Stimulated activated CD4-positive, alpha-beta T cell treated with anti-CD3 and anti-CD28 coated beads, Interleukin-15, amount 100 ng/mL, for 48 hours (primary cell): ENCODE data around the gene HNRNPAB.

ENCODE experiments used
- DNase-seq, 2 donors: peaks; one replicate each; pipeline ENCODE4 v3.0.0-alpha.2; 2020; ENCODE audit warnings: low read depth in 2 of 2

Gene HNRNPAB

DNA sequence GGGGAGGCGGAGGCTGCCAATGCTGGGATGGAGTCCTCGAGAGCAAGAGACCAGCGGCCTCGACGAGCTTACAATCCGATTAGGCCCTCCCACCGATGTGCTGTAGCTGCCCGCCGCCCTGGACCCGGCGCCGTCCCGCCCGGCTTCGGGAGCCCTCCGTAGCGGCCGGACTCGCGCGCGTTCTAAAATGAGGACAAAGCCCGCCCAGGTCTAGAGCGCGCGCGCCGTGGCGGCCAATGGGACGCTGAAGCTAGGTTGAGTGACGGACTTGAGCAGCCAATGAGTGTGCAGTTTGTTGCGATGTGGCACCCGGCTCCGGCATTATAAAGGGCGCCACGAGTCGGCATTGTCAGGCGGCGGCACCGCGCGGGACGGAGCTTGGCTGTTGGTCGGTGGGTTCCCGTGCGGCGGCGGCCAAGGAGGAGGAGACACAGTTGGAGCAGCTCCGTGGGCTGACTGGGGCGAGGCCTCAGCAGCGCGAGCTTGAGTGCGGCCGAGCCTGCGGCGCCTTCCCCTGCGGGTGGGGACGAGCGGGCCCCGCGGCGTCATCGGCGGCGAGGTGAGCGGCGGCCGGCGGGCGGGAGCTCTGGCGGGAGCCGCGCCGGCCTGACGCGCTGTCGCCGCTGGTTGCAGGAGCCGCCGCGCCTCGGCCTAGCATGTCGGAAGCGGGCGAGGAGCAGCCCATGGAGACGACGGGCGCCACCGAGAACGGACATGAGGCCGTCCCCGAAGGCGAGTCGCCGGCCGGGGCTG is at the start of gene HNRNPAB:
HNRNPAB (plus strand) TSS at position 352 of the 753 bp plus-strand sequence; CDS start at position 657, 305 bp downstream.
- DNase-seq: peak; percentile 89 to 94

DNA sequence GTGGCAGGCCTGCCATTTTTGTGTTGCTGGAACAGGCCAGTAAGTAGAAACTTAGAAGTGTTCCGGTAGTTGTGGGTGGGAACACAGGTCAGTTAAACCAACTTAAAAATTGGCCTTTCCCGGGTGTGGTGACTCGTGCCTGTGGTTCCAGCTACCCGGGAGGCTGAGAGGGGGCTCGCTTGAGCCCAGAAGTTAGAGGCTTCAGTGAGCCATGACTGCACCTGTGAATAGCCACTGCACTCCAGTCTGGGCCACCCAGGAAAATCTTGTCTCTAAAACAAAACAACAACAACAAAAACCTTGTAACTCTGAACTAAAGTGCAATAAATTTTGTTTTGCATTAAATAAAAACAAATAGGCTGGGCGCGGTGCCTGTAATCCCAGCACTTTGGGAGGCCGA is 49.3 kb upstream of the HNRNPAB start:
- DNase-seq: no peak

DNA sequence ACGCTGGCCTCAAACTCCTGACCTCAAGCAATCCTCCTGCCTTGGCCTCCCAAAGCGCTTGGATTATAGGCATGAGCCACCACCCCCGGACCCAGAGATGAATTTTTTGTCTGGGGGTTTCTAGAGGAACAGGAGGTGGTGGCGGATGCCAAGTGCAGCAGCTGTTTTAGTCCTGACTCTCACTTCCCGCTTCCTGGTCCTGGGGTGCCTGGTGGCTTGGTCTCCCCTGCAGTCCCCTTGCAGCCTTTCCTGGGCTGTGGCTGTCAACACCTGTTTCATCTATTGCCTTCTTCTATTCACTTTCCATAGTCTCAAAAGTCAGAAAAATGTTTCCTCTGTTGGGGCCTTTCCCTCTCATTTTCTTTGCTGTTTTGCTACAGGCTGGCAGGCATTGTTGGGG is 44.2 kb upstream of the HNRNPAB start:
- no peak for DNase-seq

DNA sequence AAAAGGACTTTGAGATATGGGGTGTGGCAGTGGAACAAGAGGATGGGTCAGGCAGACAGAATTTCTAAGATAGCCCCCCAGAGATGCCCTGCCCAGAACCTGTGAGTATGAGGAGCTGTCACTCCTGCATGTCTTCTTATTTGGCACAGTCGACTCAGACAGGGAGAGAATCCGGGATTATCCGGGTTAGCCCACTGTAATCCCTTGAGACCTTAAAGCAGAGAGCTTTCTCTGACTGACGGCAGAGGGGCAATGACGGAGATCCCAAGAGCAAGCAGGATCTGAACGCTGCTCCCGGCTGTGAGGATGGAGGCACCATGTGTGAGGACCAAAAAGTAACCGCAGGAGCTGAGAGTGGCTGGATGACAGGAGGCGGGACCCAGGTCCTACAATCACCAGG is 41.9 kb upstream of the HNRNPAB start:
- no peak for DNase-seq

DNA sequence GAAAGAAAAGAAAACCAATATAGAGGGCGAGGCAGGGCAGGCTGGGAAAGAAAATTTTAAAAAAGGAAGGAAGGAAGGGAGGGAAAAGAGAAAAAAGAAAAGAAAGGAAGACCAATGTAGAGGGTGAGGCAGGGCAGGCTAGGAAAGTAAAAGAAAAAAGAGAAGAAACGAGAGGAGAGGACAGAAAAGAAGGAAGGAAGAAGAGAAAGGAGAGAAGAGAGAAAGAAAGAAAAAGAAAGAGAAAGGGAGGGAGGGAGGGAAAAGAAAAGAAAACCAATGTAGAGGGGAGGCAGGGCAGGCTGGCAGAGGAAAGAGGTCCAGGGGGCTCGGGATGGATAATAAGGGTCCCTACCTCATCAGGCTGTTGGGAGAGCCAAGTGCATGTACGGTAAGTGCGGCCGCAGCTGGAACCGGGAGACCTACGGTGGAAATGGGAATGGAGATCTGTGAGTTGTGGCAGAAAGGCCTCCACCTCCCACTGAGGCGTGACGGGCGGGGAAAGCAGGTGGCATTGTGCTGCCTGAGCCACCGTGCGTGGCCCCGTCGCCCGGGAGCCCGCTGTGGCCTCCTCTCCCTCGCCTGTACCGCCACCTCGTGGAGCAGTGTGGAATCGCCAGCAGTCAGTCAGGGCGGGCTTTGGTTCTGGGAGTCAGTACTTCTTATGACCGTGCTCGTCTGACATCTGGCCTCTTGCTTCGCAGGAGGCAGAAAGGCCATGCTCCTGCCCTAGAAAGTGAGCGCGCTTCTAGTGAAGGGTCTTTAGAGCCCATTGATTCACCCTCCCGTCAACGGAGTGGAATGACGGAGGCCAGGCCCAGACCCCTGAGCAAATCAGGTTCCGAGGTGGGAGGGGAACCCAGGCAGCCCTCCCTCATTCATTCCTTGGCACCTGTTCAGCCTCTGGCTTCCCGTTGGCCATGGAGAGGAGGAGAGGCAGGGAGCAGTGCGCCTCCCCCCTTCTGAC is 40.3 kb upstream of the HNRNPAB start:
- DNase-seq: peak; percentile 83 to 91

DNA sequence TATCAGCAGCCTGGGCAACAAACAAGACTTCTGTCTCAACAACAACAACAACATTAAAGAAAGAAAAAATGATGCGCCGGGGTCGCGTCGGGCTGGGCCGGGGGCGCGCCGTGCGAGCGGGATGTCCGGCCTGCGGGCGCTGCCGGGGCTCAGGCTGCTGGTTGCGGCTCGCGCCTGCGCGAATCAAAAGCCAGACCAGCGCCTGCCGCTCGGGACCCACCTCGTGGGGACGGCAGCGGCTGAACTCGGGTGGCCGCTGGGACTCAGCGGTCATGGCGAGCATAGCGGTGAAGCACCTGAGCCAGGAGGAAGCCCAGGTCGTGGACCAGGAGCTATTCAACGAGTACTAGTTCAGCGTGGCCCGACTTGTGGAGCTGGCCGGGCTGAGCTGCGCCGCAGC is 38.8 kb upstream of the HNRNPAB start:
- DNase-seq: no peak

DNA sequence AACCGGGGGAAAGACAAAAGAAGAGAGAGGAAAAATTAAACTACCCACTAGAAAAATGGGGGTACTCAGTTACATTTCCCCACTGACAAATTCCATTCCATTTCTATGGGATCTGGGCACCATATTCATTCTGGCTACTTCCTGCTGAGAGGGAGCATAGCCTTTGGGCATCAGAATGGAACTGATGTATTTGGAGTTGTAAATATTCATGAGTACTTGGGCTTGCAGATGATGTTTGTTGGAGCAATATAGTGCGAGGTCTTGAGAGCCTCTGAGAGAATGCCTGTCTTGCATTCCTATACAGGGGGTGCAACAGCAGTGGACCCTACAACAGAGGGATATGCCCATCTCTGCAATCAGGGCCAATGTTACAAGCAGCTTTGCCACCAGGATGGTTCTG is 33.9 kb upstream of the HNRNPAB start:
- no peak for DNase-seq

DNA sequence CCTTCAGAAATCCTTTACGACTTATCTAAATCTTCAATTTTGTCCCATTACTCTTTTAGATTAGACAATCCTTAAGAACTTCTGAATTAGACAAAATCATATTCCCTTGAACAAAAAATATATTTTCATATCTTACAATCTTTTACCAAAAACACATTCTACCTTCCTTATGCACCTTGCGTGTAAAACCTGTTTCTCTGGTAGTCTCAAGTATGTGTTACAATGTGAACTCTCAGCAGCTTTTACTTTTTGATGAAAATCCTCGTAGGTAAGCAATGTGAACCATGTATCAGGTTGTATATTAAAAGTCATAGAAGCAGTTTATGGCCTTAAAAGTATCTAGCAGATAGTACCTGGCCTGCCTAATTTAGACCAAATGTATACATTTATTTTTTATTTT is 29.9 kb upstream of the HNRNPAB start:
- no peak for DNase-seq

DNA sequence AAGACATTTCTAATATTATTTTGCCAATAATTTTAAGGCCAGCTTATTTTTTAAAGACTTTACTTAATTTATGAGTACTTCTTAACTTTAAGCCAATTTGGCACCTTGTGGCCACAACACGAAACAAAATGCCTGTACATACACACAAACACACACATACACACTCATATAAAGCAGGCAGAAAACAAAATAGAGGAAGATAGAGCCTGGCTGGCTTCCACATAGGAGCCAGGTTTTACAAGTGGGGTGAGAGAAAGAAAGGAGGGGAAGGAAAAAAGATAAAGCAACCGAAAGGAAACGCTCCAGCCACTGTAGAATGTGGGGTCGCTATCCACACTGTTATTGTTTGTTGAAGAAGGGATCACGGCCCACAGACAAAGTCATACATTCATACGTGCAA is 27.5 kb upstream of the HNRNPAB start:
- no peak for DNase-seq

DNA sequence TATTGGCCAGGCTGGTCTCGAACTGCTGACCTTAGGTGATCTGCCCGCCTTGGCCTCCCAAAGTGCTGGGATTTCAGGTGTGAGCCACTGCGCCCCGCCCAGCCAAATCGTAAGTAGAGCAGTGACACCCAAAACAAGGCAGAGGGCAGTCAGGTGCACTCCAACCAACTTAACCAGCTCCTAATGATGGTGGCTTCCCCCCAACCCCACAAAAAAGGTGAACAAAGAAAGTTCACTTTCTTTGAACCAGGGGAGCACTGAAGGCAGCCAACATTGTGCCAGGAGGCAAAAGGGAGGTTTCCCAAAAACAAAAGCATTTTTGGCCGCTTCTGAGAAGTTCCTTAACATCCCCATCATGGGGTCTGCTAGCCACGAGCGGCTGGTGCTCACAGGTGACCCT is 26.8 kb upstream of the HNRNPAB start:
- DNase-seq: no peak

DNA sequence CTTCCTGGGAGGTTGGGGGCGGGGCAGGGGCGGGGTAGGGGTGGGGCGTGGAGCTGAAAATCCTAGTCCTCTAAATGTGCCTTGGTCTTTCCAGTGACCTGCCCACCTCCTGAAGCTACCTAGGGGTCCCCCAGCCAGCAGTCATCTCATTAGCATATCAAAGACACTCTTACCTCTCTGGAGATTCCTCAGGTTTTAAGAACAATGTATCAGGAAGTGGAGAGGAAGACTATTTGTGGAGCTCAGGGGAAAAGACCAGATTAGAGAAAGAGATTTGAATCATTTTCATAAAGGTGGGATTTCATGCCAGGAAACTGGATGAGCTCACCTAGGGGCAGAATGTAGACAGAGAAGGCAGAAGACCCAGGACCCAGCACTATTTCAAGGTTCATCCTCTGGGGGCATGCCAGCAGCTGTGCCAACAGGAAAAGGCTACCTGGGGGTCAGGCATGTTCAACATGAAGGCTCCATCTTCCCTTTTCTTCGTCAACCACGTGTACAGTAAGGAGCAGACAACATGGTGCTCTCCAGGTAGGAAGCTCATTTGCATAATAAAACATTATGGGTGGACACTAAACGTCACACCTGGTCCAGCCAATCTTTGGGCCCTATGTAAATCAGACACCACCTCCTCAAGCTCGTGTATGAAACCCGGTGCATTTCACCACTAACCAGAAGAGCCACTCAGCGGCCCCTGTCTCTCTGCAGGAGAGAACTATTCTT is 24.0 kb upstream of the HNRNPAB start:
- no peak for DNase-seq

DNA sequence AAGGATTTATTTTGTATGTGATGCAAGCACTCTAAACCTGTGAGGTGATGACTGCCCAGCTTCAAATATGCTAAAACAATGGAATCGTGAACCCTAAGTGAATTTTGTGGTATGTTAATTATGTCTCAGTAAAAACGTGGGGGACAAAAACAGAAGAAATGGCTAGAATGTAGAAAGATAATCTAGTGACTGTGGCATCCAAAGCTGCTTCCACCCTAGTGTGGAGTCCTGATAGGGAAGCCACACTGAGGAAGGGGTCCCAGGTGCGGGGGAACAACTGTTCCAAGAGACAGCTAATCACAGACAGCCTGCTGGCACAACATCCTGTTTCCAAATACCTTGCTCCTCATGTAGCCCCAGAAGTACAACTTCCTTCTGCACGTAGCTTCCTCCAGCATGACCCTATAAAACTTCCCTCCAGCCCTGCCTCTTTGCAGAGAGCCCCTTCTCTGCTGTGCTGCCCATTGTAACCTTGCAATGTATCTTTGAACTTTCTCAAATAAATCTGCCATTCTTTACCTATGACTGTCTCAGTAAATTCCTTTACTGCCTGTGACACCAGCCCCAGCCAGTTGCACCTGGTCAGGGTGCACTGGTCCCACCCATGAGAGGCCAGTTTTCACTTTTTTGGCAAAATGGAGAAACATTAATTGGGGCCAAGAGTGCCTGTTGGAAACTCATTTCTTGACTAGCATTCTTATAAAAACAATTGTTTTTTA is 22.0 kb upstream of the HNRNPAB start:
- no peak for DNase-seq

DNA sequence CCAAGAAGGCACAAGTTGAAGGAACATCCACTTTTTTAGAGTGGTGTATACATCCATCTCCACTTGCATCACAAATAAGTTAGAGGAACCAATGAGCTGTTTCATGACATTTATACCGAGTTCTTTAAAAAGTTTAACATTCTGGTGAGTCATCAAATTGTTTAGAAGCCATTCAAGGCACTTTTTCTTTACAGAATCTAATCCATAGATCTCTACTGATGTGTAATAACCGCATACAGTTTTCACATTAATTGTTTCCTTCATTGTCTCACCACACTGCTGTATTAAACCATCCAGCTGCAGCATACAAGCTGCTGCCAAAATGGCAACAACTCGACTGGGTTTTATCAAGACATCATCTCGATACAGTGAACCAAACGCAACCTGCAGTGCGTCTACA is 17.9 kb upstream of the HNRNPAB start:
- DNase-seq: no peak

DNA sequence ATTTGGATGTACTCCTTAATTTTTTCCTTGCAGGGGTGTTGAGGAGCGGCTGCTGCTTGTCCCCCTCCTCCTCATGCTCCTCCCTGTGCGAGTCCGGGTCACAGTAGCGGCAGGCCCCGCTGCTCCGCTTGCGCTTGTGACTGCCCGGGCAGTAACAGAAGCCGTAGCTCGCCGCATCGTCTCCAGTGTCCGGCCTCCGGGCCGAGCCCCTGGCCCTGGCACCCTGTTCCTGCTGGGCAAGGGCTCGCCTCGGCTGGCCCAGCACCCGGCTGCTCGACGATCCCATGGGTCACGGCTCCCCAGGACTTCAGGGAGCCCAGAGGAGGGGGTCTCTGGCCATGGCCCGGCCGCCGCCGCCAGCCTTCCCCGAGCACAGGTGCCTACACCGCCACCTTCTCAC is 17.3 kb upstream of the HNRNPAB start, which contains the start of gene GMCL2:
GMCL2 (minus strand) TSS at position 358 of the 400 bp plus-strand sequence; CDS start at position 286, 72 bp downstream.
- DNase-seq: no peak

DNA sequence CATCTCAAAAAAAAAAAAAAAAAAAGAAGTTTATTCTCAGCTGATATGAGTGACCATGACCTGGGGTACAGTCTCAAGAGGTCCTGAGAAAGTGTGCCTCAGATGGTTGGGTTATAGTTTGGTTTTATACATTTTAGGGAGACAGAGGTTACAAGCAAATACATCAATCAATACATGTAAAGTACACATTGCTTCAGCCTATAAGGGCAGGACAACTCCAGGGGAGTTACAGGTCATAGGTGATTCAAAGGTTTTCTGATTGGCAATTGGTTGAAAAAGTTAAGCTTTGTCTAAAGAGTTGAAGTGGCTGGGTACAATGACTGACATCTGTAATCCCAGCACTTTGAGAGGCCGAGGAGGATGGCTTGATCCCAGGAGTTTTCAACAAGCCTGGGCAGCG is 14.9 kb upstream of the HNRNPAB start:
- no peak for DNase-seq

DNA sequence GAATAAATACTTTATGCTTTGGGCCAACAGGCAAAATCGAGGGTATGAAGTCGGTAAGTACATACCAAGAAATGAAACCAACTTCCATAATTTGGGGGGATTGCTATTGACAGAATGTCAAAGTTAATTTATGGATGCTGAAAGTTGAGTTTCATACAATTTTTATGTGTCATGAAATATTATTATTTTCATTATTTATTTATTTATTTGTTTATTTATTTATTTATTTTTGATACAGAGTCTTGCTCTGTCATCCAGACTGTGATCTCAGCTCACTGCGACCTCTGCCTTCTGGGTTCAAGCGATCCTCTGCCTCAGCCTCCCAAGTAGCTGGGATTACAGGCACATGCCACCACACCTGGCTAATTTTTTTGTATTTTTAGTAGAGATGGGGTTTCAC is 12.7 kb upstream of the HNRNPAB start:
- no peak for DNase-seq

DNA sequence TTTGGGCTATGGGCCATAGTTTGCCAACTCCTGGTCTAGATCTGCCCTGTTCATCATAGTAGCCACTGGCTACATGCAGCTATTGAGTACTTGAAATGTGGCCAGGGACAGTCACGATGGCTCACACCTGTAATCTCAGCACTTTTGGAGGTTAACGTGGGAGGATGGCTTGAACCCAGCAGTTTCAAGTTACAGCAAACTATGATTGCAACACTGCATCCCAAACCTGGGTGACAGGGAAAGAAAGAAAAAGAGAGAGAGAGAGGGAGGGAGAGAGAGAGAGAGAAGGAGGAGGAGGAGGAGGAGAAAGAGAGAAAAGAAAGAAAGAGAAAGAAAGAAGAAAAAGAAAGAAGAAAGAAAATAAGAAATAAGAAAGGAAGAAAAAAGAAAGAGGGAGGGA is 12.1 kb upstream of the HNRNPAB start:
- DNase-seq: no peak

DNA sequence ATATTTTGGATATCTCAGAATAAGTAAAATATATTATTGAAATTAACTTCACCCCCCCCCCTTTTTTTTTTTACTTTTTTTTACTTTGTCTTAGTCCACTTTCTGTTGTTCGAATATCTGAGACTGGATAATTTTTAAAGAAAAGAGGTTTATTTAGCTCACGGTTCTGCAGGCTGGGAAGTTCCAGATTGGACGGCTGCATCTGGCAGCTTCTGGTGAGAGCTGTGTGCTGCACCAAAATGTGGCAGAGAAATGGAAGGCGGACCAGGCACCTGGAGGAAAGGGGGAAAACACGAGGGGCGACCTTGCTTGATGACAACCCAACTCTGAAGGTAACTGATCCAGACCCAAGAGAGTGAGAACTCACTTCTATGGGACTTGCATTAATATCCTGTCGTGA is 11.5 kb upstream of the HNRNPAB start:
- DNase-seq: no peak

DNA sequence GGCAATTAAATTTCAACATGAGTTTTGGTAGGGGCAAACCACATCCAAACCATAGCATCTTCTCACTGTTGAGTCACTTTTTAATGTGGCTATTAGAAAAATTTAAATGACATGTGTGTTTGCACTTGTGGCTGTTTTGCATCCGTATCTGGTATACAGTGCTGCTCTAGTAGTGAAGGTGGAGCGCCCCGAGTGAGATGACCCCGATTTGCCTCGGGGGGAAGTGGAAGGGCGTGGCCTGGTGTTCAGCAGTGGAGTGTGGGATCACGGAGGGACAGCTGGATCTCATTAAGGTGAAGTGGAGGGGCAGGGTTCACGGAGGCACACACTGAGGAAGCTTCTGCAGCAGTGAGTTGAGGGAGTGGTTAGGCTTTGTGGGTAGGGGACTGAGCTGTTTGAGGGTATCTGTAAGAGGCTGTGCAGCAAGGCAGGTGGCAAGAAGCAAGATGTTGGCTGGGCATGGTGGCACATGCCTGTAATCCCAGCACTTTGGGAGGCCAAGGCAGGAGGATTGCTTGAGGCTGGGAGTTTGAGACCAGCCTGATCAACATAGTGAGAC is 11.0 kb upstream of the HNRNPAB start:
- DNase-seq: no peak

DNA sequence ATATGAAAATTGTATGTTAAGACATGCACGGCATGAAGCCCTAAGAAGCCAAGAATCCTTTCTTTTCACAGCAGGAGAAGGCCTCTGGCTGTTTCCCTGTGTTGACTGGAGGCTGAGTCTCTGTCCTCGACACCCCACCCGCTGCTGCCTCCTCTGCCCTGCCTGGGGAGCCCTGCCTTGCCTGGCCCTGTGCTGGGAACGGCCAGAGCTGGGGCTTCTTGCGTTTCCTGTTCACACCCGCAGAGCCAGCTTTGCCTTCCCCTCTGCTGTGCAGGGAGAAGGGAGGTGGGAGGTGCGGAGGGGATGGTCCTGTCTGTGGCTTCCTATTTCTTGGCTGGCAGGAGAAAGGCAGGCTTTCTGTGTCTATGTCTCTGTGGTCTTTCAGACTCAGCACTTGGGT is 10.3 kb upstream of the HNRNPAB start:
- DNase-seq: no peak

DNA sequence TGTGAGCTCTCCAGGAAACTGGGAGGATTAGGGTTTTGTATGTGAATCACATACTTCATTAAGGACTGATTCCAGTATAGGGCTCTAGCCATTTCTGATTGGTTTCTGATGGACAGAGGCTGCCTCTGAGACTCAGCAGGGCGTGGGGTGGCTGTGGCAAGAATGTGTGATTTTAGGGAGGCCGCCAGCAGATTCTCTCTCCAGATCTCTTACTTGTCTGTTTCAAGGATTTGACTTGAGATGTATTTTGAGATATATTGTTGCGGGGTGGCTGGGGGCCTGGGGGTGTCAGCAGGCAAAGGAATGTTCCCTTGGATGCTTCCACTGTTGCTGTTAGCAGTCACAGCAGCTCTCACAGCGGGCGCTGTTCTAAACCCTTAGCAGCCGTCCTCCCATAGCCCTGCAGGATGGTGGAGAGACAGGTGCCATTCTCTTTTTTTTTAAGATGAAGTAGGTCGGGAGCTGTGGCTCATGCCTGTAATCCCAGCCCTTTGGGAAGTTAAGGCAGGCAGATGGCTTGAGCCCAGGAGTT is 8.0 kb upstream of the HNRNPAB start:
- no peak for DNase-seq
